ENCODE data around the gene RPL15.

Gene RPL15

GRCh38 chr3:23931597-23931996 lies 14.7 kb downstream of the RPL15 start:
- no peak for DNase-seq (ENCODE audit: low spot score)

GRCh38 chr3:23932571-23932970 lies 15.6 kb downstream of the RPL15 start:
- DNase-seq (ENCODE audit: low spot score): no peak

GRCh38 chr3:23934253-23934652 lies 17.3 kb downstream of the RPL15 start:
- DNase-seq (ENCODE audit: low spot score): no peak

GRCh38 chr3:23937296-23937695 lies 20.4 kb downstream of the RPL15 start:
- no peak for DNase-seq (ENCODE audit: low spot score)

GRCh38 chr3:23938688-23939087 lies 21.8 kb downstream of the RPL15 start:
- no peak for DNase-seq (ENCODE audit: low spot score)

- DNase-seq (ENCODE audit: low spot score): no peak
Observed at GRCh38 chr3:23940775-23941174, 23.8 kb downstream of the RPL15 start.

- DNase-seq (ENCODE audit: low spot score): no peak
Observed at GRCh38 chr3:23941440-23941839, 24.5 kb downstream of the RPL15 start.

- DNase-seq (ENCODE audit: low spot score): no peak
Observed at GRCh38 chr3:23942546-23942945, 25.6 kb downstream of the RPL15 start.

GRCh38 chr3:23944007-23944783 lies 27.3 kb downstream of the RPL15 start:
- DNase-seq (ENCODE audit: low spot score): no peak

- DNase-seq (ENCODE audit: low spot score): peak; percentile 88
Observed at GRCh38 chr3:23944861-23945662, 28.1 kb downstream of the RPL15 start, which contains the start of gene NR1D2. Gene NR1D2, plus strand, starts transcription at chr3:23945286. Its CDS starts 293 bp downstream, at chr3:23945579.

GRCh38 chr3:23945663-23945912 lies 28.7 kb downstream of the RPL15 start:
- DNase-seq (ENCODE audit: low spot score): no peak

GRCh38 chr3:23945913-23946687 lies 29.2 kb downstream of the RPL15 start:
- DNase-seq (ENCODE audit: low spot score): peak; percentile 98

- DNase-seq (ENCODE audit: low spot score): no peak
Observed at GRCh38 chr3:23948761-23949160, 31.8 kb downstream of the RPL15 start.

GRCh38 chr3:23949784-23950183 lies 32.9 kb downstream of the RPL15 start:
- DNase-seq (ENCODE audit: low spot score): no peak

- DNase-seq (ENCODE audit: low spot score): no peak
Observed at GRCh38 chr3:23950293-23950692, 33.4 kb downstream of the RPL15 start.

- no peak for DNase-seq (ENCODE audit: low spot score)
Observed at GRCh38 chr3:23952646-23953045, 35.7 kb downstream of the RPL15 start.

GRCh38 chr3:23953523-23953922 lies 36.6 kb downstream of the RPL15 start:
- DNase-seq (ENCODE audit: low spot score): no peak

- DNase-seq (ENCODE audit: low spot score): no peak
Observed at GRCh38 chr3:23954144-23954543, 37.2 kb downstream of the RPL15 start.

- DNase-seq (ENCODE audit: low spot score): no peak
Observed at GRCh38 chr3:23956701-23957100, 39.8 kb downstream of the RPL15 start.

- DNase-seq (ENCODE audit: low spot score): no peak
Observed at GRCh38 chr3:23959135-23959900, 42.4 kb downstream of the RPL15 start.

GRCh38 chr3:23960649-23961048 lies 43.7 kb downstream of the RPL15 start:
- no peak for DNase-seq (ENCODE audit: low spot score)

- DNase-seq (ENCODE audit: low spot score): no peak
Observed at GRCh38 chr3:23961066-23961465, 44.1 kb downstream of the RPL15 start.

All from left forelimb (tissue), 1 donor.